Prostate gland (tissue), 2 donors: ENCODE results near the gene MUC5AC.

Source experiments
- CTCF ChIP-seq, 4 experiments: fragments of 200-600 bp in 2 of 4; fragments of 450-650 bp in 2 of 4; sonication (generic) in 2 of 4; IDR thresholded peaks; 1 replicate in 3 of 4; 2 replicates in 1 of 4; pipeline ENCODE4 v1.5.1; 2016 to 2019; ENCODE audit warnings: antibody characterized with exemption in 4 of 4, mild to moderate bottlenecking in 2 of 4, moderate library complexity in 2 of 4
- POLR2A ChIP-seq: fragments of 450-650 bp; IDR thresholded peaks from one replicate; pipeline ENCODE4 v1.6.1; 2016; ENCODE audit warnings: antibody characterized with exemption, mild to moderate bottlenecking

GRCh38 chr11:1160231-1161101 lies 2.7 kb downstream of the MUC5AC start:
- TF ChIP-seq POLR2A (no peak), CTCF (IDR thresholded peaks at IDR 0.05) (no peak)
